Activated naive CD4-positive, alpha-beta T cell treated with anti-CD3 and anti-CD28 coated beads, Interleukin-2, amount 50 U/mL, for 24 hours (primary cell): ENCODE measurements around the gene PHEX.
"Not testable (repeated sequence)": the region's sequence is repeated elsewhere in the genome, so short reads cannot be mapped to it uniquely, and the experiment has no call there.

ENCODE experiments used
- H3K27ac Mint-ChIP-seq: one replicate; pipeline ENCODE4 v1.8.0; 2021; ENCODE audit warnings: mild to moderate bottlenecking, mixed read lengths
- H3K27me3 Mint-ChIP-seq: one replicate; pipeline ENCODE4 v1.8.0; 2021; ENCODE audit warnings: mixed read lengths
- H3K36me3 Mint-ChIP-seq: one replicate; pipeline ENCODE4 v1.8.0; 2021; ENCODE audit warnings: mixed read lengths
- H3K4me1 Mint-ChIP-seq: one replicate; pipeline ENCODE4 v1.8.0; 2021; ENCODE audit warnings: mixed read lengths
- H3K4me3 Mint-ChIP-seq: one replicate; pipeline ENCODE4 v1.8.0; 2021; ENCODE audit warnings: mild to moderate bottlenecking, mixed read lengths
- H3K9me3 Mint-ChIP-seq: one replicate; pipeline ENCODE4 v1.8.0; 2021; ENCODE audit warnings: mixed read lengths

Gene PHEX

DNA sequence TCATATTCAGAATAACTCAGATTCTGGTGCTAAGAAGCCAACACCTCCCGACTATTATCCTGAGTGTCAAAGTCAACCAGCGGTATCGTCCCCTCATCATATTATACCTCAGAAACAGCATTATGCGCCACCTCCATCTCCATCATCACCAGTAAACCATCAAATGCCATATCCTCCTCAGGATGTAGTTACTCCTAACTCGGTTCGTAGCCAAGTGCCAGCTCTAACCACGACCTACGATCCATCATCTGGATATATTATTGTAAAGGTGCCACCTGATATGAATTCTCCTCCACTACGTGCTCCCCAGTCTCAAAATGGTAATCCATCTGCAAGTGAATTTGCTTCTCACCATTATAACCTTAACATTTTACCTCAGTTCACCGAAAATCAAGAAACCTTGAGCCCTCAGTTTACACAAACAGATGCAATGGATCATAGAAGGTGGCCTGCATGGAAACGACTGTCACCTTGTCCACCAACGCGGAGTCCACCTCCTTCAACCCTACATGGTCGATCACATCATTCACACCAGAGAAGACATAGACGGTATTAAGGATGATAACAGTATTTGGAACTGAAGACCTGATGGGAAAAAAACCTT, 241.7 kb downstream of the PHEX start:
- Mint-ChIP-seq H3K4me3 (no peak overlapping the region), H3K27me3 (peaks cover 2% of the 10 kb centered on the region), H3K9me3 (no peaks in the 10 kb centered on the region), H3K36me3 (no peaks in the 10 kb centered on the region), H3K4me1 (no peaks in the 10 kb centered on the region), H3K27ac (no peak overlapping the region)

DNA sequence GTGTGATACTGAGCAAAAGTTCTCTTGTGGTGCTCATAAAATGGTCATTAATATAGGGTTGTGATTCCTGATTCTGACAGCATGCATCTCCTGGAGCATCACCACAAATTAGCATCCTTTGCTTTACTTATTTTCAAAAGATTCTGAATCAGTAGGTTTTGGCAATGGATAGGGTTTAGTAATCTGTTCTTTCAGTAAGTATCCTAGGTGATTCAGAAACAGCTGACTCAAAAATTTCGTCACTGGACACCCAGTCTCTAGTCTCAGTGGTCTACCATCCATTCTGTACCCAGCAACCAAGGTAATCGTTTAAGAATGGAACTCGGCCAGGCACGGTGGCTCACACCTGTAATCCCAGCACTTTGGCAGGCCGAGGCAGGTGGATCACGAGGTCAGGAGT, 244.7 kb downstream of the PHEX start:
- H3K4me1 Mint-ChIP-seq: no peaks in the 10 kb centered on the region
- no peak overlapping the region for H3K4me3 Mint-ChIP-seq
- no peak overlapping the region for H3K27ac Mint-ChIP-seq
- H3K9me3 Mint-ChIP-seq: no peaks in the 10 kb centered on the region
- H3K27me3 Mint-ChIP-seq: peaks cover 2% of the 10 kb centered on the region
- H3K36me3 Mint-ChIP-seq: no peaks in the 10 kb centered on the region

DNA sequence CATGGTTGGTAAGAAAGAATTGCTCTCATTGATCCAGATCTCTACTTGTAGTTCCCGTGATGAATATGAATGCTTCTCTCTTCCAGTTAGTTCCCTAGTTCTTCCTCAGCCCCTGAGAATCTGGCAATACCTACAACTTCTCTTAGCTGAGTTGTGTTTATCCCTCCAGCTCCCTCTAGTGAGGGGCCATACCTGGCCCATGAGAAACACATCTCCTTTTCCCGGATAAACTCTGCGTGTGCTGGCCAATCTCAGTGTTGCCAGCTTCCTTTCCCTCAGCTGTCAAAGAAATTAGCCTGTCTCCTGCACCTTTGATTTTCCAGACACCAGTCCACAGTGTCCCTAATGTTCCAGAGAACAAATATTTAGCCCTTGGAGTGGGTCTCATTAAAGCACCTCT, 246.2 kb downstream of the PHEX start:
- no peaks in the 10 kb centered on the region for H3K9me3 Mint-ChIP-seq
- no peaks in the 10 kb centered on the region for H3K36me3 Mint-ChIP-seq
- no peak overlapping the region for H3K27ac Mint-ChIP-seq
- no peak overlapping the region for H3K4me3 Mint-ChIP-seq
- H3K4me1 Mint-ChIP-seq: no peaks in the 10 kb centered on the region
- H3K27me3 Mint-ChIP-seq: peaks cover 2% of the 10 kb centered on the region

DNA sequence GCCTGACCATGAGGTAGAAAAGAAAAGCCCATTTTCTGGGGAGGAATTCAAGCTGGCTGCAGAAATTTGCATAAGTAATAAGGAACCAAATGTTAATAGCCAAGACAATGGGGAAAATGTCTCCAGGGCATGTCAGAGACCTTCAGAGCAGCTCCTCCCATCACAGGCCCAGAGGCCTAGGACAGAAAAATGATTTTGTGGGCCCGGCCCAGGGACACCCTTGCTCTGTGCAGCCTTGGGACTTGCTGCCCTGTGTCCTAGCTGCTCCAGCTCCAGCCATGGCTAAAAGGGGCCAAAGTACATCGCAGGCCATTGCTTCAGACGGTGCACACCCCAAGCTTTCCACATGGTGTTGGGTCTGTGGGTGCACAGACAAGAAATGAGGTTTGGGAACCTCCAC, 257.1 kb downstream of the PHEX start:
- not testable (repeated sequence) for H3K4me1 Mint-ChIP-seq, H3K9me3 Mint-ChIP-seq, H3K27me3 Mint-ChIP-seq, H3K27ac Mint-ChIP-seq, H3K36me3 Mint-ChIP-seq, H3K4me3 Mint-ChIP-seq

DNA sequence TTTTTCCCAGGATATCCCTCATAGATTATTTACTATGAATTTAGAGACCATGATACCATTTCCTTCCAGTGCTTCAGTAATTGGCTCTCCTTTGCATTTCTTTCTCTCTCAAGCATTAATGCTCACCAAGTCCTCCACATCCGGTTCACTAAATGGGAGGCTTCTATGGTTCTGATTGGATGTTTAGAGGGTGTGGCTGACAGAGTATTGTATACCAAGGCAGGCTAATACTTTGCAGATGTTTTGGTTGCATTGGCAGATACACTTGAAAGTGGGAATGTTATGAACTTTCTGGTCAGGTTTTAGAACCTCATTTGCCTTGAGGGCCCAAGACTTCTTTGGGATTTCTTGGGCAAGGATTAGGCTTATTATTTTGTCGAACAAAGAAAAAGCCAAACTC, 264.7 kb downstream of the PHEX start:
- H3K27me3 Mint-ChIP-seq: peaks cover 2% of the 10 kb centered on the region
- no peaks in the 10 kb centered on the region for H3K36me3 Mint-ChIP-seq
- H3K9me3 Mint-ChIP-seq: no peaks in the 10 kb centered on the region
- H3K4me3 Mint-ChIP-seq: no peak overlapping the region
- no peak overlapping the region for H3K27ac Mint-ChIP-seq
- no peaks in the 10 kb centered on the region for H3K4me1 Mint-ChIP-seq

DNA sequence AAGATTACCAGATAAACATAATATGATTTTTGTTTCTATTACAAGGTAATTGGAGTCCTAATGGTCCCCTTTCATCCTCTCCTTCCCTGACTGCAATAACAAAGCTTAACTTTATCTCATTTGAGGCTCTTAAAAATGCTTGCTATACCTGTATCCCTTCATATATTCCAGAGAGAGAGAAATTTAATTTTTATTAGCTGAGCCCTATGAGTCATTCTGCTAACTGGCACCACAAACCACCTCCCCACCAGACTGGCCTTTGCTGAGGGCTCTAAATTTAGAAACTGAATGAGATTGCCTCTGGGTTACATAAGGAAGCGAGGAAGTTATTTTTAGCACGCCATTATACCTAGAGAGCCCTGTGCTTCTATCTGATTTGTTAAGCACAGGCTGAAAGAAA, 268.0 kb downstream of the PHEX start:
- Mint-ChIP-seq H3K36me3 (no peaks in the 10 kb centered on the region), H3K4me1 (no peaks in the 10 kb centered on the region)

More for the DNA sequence above, 268.0 kb downstream of the PHEX start:
- no peak overlapping the region for H3K27ac Mint-ChIP-seq
- peaks cover 2% of the 10 kb centered on the region for H3K27me3 Mint-ChIP-seq
- H3K4me3 Mint-ChIP-seq: no peak overlapping the region
- H3K9me3 Mint-ChIP-seq: no peaks in the 10 kb centered on the region
